Natural killer cell (primary cell): Measurements from ENCODE around the gene MBP. TPM values are rescaled to one million over a fixed set of nuclear protein-coding genes. Genes with fewer than 3 reads are reported as not detected.

Experiments used
- ATAC-seq, 3 donors: fragments of 150-1000 bp in 2 of 3; fragments of 200-7000 bp in 1 of 3; cut with Tn5 transposase; 1 replicate in 1 of 3; 2 replicates in 2 of 3; pipeline ENCODE4 v1.10.0; 2021; ENCODE audit warnings: mild to moderate bottlenecking in 2 of 3, moderate library complexity in 2 of 3
- DNase-seq, 2 donors: peaks; one replicate each; pipeline versions ENCODE4 v3.0.0 to v3.0.0-alpha.2; 2013 to 2021; ENCODE audit warnings: mixed read lengths in 1 of 2
- H3K27ac ChIP-seq: one replicate; pipeline ENCODE4 v1.5.1; 2013; ENCODE audit warnings: mild to moderate bottlenecking, low read length
- H3K27me3 ChIP-seq: one replicate; pipeline ENCODE4 v1.6.1; 2013; ENCODE audit warnings: low read length; ENCODE audit not compliant: control insufficient read depth, insufficient read depth
- H3K36me3 ChIP-seq: one replicate; pipeline ENCODE4 v1.6.1; 2013; ENCODE audit warnings: low read length; ENCODE audit not compliant: control insufficient read depth, insufficient read depth
- H3K4me1 ChIP-seq: one replicate; pipeline ENCODE4 v1.6.1; 2013; ENCODE audit warnings: low read length; ENCODE audit not compliant: control insufficient read depth, insufficient read depth
- H3K4me3 ChIP-seq: one replicate; pipeline ENCODE4 v1.5.1; 2013; ENCODE audit warnings: low read length
- H3K9me3 ChIP-seq: one replicate; pipeline ENCODE4 v1.6.1; 2013; ENCODE audit warnings: low read length; ENCODE audit not compliant: control insufficient read depth, insufficient read depth
- H3K27ac Mint-ChIP-seq, 2 donors: one replicate each; pipeline ENCODE4 v1.8.0; 2022; ENCODE audit warnings: mild to moderate bottlenecking in 2 of 2, mixed read lengths in 2 of 2, moderate library complexity in 1 of 2
- H3K27me3 Mint-ChIP-seq, 2 donors: one replicate each; pipeline ENCODE4 v1.8.0; 2022; ENCODE audit warnings: low read depth in 2 of 2, mixed read lengths in 2 of 2
- H3K36me3 Mint-ChIP-seq: one replicate; pipeline ENCODE4 v1.8.0; 2022; ENCODE audit warnings: mixed read lengths
- H3K4me1 Mint-ChIP-seq, 2 donors: one replicate each; pipeline ENCODE4 v1.8.0; 2022; ENCODE audit warnings: mixed read lengths in 2 of 2
- H3K4me3 Mint-ChIP-seq: one replicate; pipeline ENCODE4 v1.8.0; 2022; ENCODE audit warnings: mild to moderate bottlenecking, moderate library complexity, mixed read lengths
- H3K9me3 Mint-ChIP-seq, 2 donors: one replicate each; pipeline ENCODE4 v1.8.0; 2022; ENCODE audit warnings: mixed read lengths in 2 of 2
- CTCF ChIP-seq: fragments of 200-600 bp; IDR thresholded peaks from one replicate; pipeline ENCODE4 v1.8.0; 2022; ENCODE audit warnings: antibody characterized with exemption
- WGBS: methylation state at CpG from one replicate; pipeline ENCODE4 v1.1.7; 2013; ENCODE audit warnings: missing lambda C conversion rate; ENCODE audit not compliant: insufficient coverage; 5-methylcytosine and 5-hydroxymethylcytosine counted together
- intact Hi-C: fragments of 100-400 bp; cut with micrococcal nuclease; formaldehyde crosslinking; loops from one replicate; pipeline ENCODE4 v1.14.2; 2022
- total RNA-seq, 4 donors: library from RNA; stranded (reverse); fragments of 120-200 nt in 1 of 4; gene quantifications; one replicate each; pipeline versions ENCODE4 v1.2.3 to v1.2.4, GENCODE V29; 2013 to 2022

Gene MBP
- total RNA-seq, 3 donors from 2014 or later (not counting 1 experiment from before 2014, with no cell fraction given): 183 to 344 (median 325) TPM

- Histone ChIP-seq H3K36me3 (peaks cover 22% of the 10 kb centered on the region), H3K27ac (peak overlapping the region; percentile 93), H3K9me3 (no peaks in the 10 kb centered on the region), H3K4me1 (peaks cover 96% of the 10 kb centered on the region), H3K4me3 (no peak overlapping the region), H3K27me3 (no peaks in the 10 kb centered on the region)
- Mint-ChIP-seq H3K36me3 (no peaks in the 10 kb centered on the region), H3K27me3 (no peaks in the 10 kb centered on the region), H3K27ac (peak overlapping the region; percentile 94 to 98), H3K9me3 (no peaks in the 10 kb centered on the region), H3K4me3 (peak overlapping the region; percentile 70), H3K4me1 (peaks cover 90 to 95% of the 10 kb centered on the region in 2 donors)
- DNase-seq: peak; percentile 39 to 72
- TF ChIP-seq CTCF: no peak
- ATAC-seq: peak; percentile 57 to 86 (median 79)
- intact Hi-C loops: loop anchor here (1.0 to 2.0 kb wide), 4 partner anchors 10 to 57 kb away; no protein-coding TSS in a partner anchor
- WGBS: 50% methylated on average over 9 of the region's 9 CpGs
Measured at GRCh38 chr18:77073336-77074093, 59.1 kb downstream of the MBP start.

- peaks cover 18% of the 10 kb centered on the region for H3K36me3 ChIP-seq
Measured at GRCh38 chr18:77072566-77072965, 60.0 kb downstream of the MBP start.

GRCh38 chr18:77071711-77072292 is 60.8 kb downstream of the MBP start:
- H3K4me1 Mint-ChIP-seq: peaks cover 94 to 97% of the 10 kb centered on the region in 2 donors
- H3K27ac Mint-ChIP-seq: peak overlapping the region; percentile 94 to 98
- peak; percentile 63 to 94 for DNase-seq
- ATAC-seq: peak; percentile 39 to 65 (median 49)
- Histone ChIP-seq H3K36me3 (peaks cover 17% of the 10 kb centered on the region), H3K27me3 (no peaks in the 10 kb centered on the region), H3K27ac (peak overlapping the region; percentile 93), H3K4me3 (no peak overlapping the region), H3K9me3 (no peaks in the 10 kb centered on the region), H3K4me1 (peaks cover 99% of the 10 kb centered on the region)
- no peaks in the 10 kb centered on the region for H3K27me3 Mint-ChIP-seq
- H3K36me3 Mint-ChIP-seq: no peaks in the 10 kb centered on the region
- peak overlapping the region; percentile 83 for H3K4me3 Mint-ChIP-seq
- WGBS: 48% methylated on average over 10 of the region's 10 CpGs
- no peak for TF ChIP-seq CTCF
- no peaks in the 10 kb centered on the region for H3K9me3 Mint-ChIP-seq
- intact Hi-C loops: loop anchor here (1.0 to 2.0 kb wide), 3 partner anchors 8 to 59 kb away; no protein-coding TSS in a partner anchor

More at GRCh38 chr18:77072566-77072965, 60.0 kb downstream of the MBP start:
- Histone ChIP-seq H3K4me3 (no peak overlapping the region), H3K27me3 (no peaks in the 10 kb centered on the region), H3K4me1 (peaks cover 97% of the 10 kb centered on the region), H3K27ac (peak overlapping the region; percentile 93), H3K9me3 (no peaks in the 10 kb centered on the region)
- no peak for TF ChIP-seq CTCF
- H3K9me3 Mint-ChIP-seq: no peaks in the 10 kb centered on the region
- peak overlapping the region; percentile 94 to 98 for H3K27ac Mint-ChIP-seq
- H3K27me3 Mint-ChIP-seq: no peaks in the 10 kb centered on the region
- no peaks in the 10 kb centered on the region for H3K36me3 Mint-ChIP-seq
- H3K4me1 Mint-ChIP-seq: peaks cover 90 to 95% of the 10 kb centered on the region in 2 donors
- ATAC-seq (no peak), DNase-seq (no peak)
- 80% methylated on average over 7 of the region's 7 CpGs for WGBS
- H3K4me3 Mint-ChIP-seq: peak overlapping the region; percentile 83
- intact Hi-C loops: loop anchor here (1.0 to 2.0 kb wide), 3 partner anchors 8 to 58 kb away; no protein-coding TSS in a partner anchor
